Measurements from ENCODE around the gene EIF2AK3. TPM values are rescaled to one million over a fixed set of nuclear protein-coding genes. Genes with fewer than 3 reads are reported as not detected.

The EIF2AK3 gene
- total and polyA plus RNA-seq, 10 of the 15 experiments (the other 5 are each of a cell fraction or from before 2014, with no cell fraction given), result 5.0 to 44.7 (median 22.4) TPM

- TF ChIP-seq ZBTB40 (IDR thresholded peaks at IDR 0.05; ENCODE audit: borderline replicate concordance) (no peak), NFYB (IDR thresholded peaks at IDR 0.05; ENCODE audit: insufficient read depth, low read depth, low read length) (peak; percentile 91), EZH2 (IDR thresholded peaks at IDR 0.05; ENCODE audit: borderline replicate concordance, control insufficient read depth, low read depth, low read length) (no peak), ELK1 (IDR thresholded peaks at IDR 0.05; ENCODE audit: low read depth, low read length) (no peak), TBL1XR1 (IDR thresholded peaks at IDR 0.05; ENCODE audit: low read depth, low read length) (peak; percentile 87), KDM1A (IDR thresholded peaks at IDR 0.05; ENCODE audit: borderline replicate concordance) (no peak), HDAC2 (IDR thresholded peaks at IDR 0.05) (no peak), PRDM15 (CRISPR knock-in tag; IDR thresholded peaks at IDR 0.05) (no peak), MXI1 (IDR thresholded peaks at IDR 0.05; ENCODE audit: low read depth, low read length) (no peak; the same call in 1 of the 2 replicates), RAD51 (IDR thresholded peaks at IDR 0.05) (peak; percentile 66), SMAD1 (IDR thresholded peaks at IDR 0.05; ENCODE audit: low read depth, partially characterized antibody) (no peak), MEF2A (IDR thresholded peaks at IDR 0.05; ENCODE audit: insufficient read depth, low read depth, low read length) (peak; percentile 93), ZNF274 (IDR thresholded peaks at IDR 0.05; ENCODE audit: insufficient read depth, insufficient read length) (no peak), EGR1 (IDR thresholded peaks at IDR 0.05; ENCODE audit: borderline replicate concordance in 1 of 2, low read depth in 2 of 2, low read length in 2 of 2) (no peak), SREBF1 (IDR thresholded peaks at IDR 0.05; ENCODE audit: low read length) (no peak), NBN (IDR thresholded peaks at IDR 0.05) (peak; percentile 88), KLF5 (IDR thresholded peaks at IDR 0.05; ENCODE audit: partially characterized antibody) (no peak), TCF3 (IDR thresholded peaks at IDR 0.05; ENCODE audit: borderline replicate concordance, insufficient read depth, low read depth, low read length) (no peak), RBBP5 (conservative IDR thresholded peaks at IDR 0.05) (no peak), HDAC6 (IDR thresholded peaks at IDR 0.05; ENCODE audit: unreplicated experiment) (no peak), SPI1 (IDR thresholded peaks at IDR 0.05; ENCODE audit: borderline replicate concordance, insufficient read depth, low read depth, low read length) (no peak), ZSCAN29 (IDR thresholded peaks at IDR 0.05) (no peak), GABPA (IDR thresholded peaks at IDR 0.05; ENCODE audit: low read depth) (peak; percentile 78)
Observed at GRCh38 chr2:88600038-88600465, 27.2 kb downstream of the EIF2AK3 start (continued).
